NCI-H526 (cell line): ENCODE data around the gene ZNF76.
A peak's percentile ranks its signal among the peaks of the same experiment; 100 is the strongest.
"Not testable (repeated sequence)": the region's sequence is repeated elsewhere in the genome, so short reads cannot be mapped to it uniquely, and the experiment has no call there.

Experiments
- DNase-seq, 2 experiments: peaks; one replicate each; lab custom pipeline; 2025; lab: John Stamatoyannopoulos, UW

The ZNF76 gene

GRCh38 chr6:35300848-35301247 lies 41.3 kb downstream of the ZNF76 start:
- no peak for DNase-seq

- no peak for DNase-seq
These were observed 43.2 kb downstream of the ZNF76 start for GRCh38 chr6:35302604-35303241.

DNA sequence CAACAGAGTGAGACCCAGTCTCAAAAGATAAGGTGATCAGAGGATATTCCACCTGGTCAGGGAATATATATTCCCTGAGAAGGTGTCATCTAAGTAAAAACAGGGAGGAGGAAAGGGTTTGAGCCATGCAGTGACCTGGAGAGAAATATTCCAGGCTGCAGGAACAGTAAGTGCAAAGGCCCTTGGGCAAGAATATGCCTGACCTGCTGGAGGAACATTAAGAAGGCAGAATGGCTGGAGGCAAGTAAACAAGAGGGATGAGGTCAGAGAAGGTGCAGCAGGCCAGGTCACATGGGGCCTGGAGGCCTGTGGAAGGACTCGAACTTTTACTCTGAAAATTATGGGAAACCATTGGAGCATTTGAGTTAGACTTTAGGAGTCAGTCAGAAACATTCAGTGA lies 44.8 kb downstream of the ZNF76 start:
- no peak for DNase-seq

DNA sequence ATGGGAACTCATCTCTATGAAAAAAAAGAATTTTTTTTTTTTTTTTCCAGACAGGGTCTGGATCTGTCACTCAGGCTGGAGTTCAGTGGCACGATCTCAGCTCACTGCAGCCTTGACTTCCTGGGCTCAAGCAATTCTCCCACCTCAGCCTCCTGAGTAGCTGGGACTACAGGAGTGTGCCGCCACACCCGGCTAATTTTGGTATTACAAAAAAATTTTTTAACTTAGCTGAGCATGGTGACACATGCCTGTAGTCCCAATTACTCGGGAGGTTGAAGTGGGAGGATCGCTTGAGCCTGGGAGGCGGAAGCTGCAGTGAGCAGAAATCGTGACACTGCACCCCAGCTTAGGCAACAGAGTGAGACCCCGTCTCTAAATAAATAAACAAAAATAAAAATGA lies 45.6 kb downstream of the ZNF76 start:
- no peak for DNase-seq

DNA sequence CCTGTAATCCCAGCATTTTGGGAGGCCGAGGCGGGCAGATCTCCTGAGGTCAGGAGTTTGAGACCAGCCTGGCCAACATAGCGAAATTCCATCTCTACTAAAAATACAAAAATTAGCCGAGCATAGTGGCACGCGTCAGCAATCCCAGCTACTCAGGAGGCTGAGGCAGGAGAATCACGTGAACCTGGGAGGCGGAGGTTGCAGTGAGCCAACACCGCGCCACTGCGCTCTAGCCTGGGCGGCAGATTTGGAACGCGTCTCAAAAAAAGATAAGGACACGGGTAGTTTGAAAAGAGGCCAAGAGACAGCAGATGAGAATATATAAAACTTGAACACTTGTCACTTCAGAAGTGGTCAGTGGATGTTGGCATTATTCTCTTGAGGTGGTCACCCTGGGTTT lies 47.6 kb downstream of the ZNF76 start:
- DNase-seq = not testable (repeated sequence)

DNA sequence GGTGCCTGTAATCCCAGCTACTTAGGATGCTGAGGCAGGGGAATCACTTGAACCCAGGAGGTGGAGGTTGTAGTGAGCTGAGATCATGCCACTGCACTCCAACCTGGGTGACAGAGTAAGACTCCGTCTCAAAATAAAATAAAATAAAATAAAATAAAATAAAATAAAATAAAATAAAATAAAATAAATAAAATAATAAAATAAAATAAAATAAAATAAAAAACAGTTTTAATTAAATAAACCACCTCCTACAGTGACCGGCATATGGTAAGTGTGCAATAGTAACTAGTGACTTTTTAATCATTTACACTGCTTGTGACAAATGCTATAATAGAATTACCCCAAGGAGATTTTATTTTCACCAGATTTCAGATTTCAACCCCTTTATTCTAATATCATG lies 49.0 kb downstream of the ZNF76 start:
- DNase-seq = not testable (repeated sequence)

GRCh38 chr6:35309611-35310264 lies 50.2 kb downstream of the ZNF76 start:
- no peak for DNase-seq

- DNase-seq = peak in 1 of 2 experiments; percentile 41
These were observed 50.8 kb downstream of the ZNF76 start for GRCh38 chr6:35310265-35310831.

DNA sequence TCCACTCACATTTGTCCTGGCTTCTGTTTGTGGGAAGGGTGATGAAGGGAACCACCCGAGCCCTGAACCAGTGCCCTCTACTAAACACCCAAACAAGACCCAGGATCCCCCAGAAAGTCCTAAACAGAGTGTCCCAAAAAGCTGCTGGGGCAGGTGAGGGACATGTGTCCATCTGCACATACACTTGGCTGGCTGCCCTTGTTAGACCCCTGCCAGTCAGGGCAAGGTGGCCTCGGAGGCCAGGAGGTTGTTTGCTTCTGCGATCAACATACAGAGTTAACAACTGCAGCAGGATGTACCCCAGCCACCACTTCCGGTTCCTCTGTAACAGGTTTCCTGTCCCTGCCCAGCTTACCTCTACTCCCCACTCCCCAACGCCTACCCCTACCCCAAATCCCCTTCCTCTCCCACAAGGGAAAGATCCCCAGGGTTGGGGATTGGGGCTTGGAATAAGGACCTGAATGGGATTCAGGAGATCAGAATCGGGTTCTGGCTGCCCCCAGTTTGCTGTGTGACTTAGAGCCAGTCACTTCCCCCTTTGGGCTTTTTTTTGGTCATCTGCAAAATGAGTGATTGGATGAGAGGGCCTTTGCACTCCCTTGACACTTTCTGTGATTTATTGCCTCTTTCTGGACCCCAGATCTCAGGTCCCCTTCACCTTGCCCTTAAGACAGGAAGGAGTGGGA lies 52.0 kb downstream of the ZNF76 start:
- DNase-seq = no peak

- no peak for DNase-seq
These were observed 52.7 kb downstream of the ZNF76 start for GRCh38 chr6:35312076-35312800.

DNA sequence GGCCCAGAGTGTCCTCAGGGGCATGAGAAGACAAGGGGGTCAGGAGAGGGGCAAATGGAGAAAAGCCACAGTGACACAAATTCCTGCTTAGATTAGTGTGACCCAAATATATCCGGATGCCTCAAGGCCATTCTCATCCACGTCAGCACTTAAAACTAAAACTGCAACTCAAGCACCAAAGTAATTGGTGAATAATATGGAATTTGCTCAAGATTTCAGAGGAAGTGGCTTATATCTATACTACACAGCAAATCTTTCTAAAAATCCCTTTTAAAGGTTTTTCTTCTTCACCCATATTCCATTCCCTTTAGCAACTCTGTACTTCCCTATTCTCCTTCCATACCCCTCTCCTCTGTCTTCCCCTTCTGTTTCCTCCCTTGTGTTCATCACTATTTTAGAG lies 53.3 kb downstream of the ZNF76 start:
- DNase-seq = no peak

GRCh38 chr6:35317483-35318195 lies 58.1 kb downstream of the ZNF76 start:
- DNase-seq = no peak

GRCh38 chr6:35318196-35319171 lies 58.9 kb downstream of the ZNF76 start:
- peak in 1 of 2 experiments; percentile 68 for DNase-seq

GRCh38 chr6:35319346-35320030 lies 60.0 kb downstream of the ZNF76 start:
- DNase-seq = no peak

DNA sequence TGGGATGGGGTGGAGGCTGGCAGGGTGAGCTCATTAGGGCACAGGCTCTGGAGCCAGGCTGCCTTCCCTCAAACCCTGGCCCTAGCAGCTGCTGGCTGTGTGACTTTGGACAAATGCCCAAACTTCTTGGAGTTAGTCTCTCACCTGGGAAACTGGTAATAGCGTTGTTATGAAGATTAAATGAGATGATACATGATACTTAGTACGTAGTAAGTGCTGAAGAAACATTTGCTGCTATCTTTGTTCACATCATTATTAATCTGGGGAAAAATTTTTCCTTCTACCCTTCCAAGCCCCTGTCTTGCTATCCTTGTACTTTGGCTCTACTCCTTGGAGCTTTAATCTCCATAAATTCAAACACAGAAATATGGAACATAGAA lies 60.5 kb downstream of the ZNF76 start:
- no peak for DNase-seq

- DNase-seq = no peak
These were observed 61.6 kb downstream of the ZNF76 start for GRCh38 chr6:35321091-35321490.

- peak; percentile 18 to 81 for DNase-seq
These were observed 68.0 kb downstream of the ZNF76 start for GRCh38 chr6:35327349-35328027.

- DNase-seq = no peak
These were observed 68.7 kb downstream of the ZNF76 start for GRCh38 chr6:35328108-35328723.

DNA sequence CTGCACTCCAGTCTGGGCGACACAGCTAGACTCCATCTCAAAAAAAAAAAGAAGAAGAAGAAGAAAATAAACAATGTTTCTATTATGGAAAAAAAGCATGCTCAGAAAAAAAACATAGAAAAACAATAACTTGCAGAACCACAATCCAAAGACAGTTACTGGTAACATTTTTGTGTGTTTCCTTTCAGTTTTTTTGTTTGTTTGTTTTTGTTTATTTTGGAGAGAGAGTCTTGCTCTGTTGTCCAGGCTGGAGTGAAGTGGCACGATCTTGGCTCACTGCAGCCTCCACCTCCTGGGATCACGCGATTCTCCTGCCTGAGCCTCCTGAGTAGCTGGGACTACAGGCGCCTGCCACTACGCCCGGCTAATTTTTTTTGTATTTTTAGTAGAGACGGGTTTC lies 69.4 kb downstream of the ZNF76 start:
- DNase-seq = not testable (repeated sequence)
